ENCODE data around the gene XPA. TPM values are rescaled to one million over a fixed set of nuclear protein-coding genes. Genes with fewer than 3 reads are reported as not detected.

XPA gene
- total RNA-seq, 4 donors from 2014 or later: 25.6 to 42.5 (median 35.8) TPM

GRCh38 chr9:97722331-97722730, 25.2 kb upstream of the XPA start:
- peaks cover 0 to 13% of the 10 kb centered on the region in 2 donors for H3K4me1 ChIP-seq
- 46 to 60% methylated on average over 2 of the region's 2 CpGs for WGBS, 2 donors
- no peaks in the 10 kb centered on the region for H3K36me3 ChIP-seq
- TF ChIP-seq, protein P1, sequence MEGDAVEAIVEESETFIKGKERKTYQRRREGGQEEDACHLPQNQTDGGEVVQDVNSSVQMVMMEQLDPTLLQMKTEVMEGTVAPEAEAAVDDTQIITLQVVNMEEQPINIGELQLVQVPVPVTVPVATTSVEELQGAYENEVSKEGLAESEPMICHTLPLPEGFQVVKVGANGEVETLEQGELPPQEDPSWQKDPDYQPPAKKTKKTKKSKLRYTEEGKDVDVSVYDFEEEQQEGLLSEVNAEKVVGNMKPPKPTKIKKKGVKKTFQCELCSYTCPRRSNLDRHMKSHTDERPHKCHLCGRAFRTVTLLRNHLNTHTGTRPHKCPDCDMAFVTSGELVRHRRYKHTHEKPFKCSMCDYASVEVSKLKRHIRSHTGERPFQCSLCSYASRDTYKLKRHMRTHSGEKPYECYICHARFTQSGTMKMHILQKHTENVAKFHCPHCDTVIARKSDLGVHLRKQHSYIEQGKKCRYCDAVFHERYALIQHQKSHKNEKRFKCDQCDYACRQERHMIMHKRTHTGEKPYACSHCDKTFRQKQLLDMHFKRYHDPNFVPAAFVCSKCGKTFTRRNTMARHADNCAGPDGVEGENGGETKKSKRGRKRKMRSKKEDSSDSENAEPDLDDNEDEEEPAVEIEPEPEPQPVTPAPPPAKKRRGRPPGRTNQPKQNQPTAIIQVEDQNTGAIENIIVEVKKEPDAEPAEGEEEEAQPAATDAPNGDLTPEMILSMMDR (IDR thresholded peaks at IDR 0.05): no peak
- TF ChIP-seq POLR2A (IDR thresholded peaks at IDR 0.05): no peak
- no peaks in the 10 kb centered on the region for H3K27me3 ChIP-seq
- intact Hi-C loops (cut with DNase I): no loop called here
- H3K9me3 ChIP-seq: no peaks in the 10 kb centered on the region
- no peak overlapping the region for H3K27ac ChIP-seq
- no peak overlapping the region for H3K4me3 ChIP-seq (replicated peaks in 1 of 3)
- no peak for DNase-seq

DNA sequence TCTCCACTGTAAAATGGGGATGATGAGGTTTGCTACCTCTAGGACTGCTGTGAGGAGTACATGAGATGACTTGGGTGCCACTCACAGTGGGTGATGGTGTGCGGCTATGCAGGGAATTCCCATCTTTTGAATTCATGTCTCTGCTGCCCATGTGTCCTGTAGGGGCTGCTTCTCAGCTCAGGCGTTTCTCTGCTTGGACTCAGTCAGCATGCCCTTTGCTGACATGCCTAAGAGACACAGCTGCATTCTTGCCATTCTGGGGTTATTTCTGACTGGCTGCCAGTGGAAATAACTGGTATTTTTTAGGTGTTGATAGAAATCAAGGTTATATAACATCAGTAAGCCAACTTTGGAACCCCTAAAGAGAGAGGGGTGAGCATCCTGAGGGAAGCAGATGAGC, 24.3 kb upstream of the XPA start:
- WGBS, 2 donors: 67 to 86% methylated on average over 2 of the region's 2 CpGs
- intact Hi-C loops (cut with DNase I): no loop called here
- TF ChIP-seq, protein P1 (IDR thresholded peaks at IDR 0.05): peak in 1 of 6 experiments; percentile 15
- no peak for TF ChIP-seq POLR2A (IDR thresholded peaks at IDR 0.05)
- Histone ChIP-seq H3K9me3 (no peaks in the 10 kb centered on the region), H3K27me3 (no peaks in the 10 kb centered on the region), H3K4me1 (peaks cover 0 to 13% of the 10 kb centered on the region in 2 donors), H3K4me3 (replicated peaks in 1 of 3) (no peak overlapping the region), H3K27ac (peak overlapping the region in 1 of 3 donors; percentile 27), H3K36me3 (no peaks in the 10 kb centered on the region)
- DNase-seq: peak in 1 of 2 donors; percentile 42

- no peaks in the 10 kb centered on the region for H3K27me3 ChIP-seq
- 55 to 74% methylated on average over 3 of the region's 3 CpGs for WGBS, 2 donors
- TF ChIP-seq, protein P1 (IDR thresholded peaks at IDR 0.05): no peak
- no peak for TF ChIP-seq POLR2A (IDR thresholded peaks at IDR 0.05)
- peak overlapping the region in 2 of 3 donors; percentile 4 to 13 for H3K27ac ChIP-seq
- intact Hi-C loops (cut with DNase I): no loop called here
- H3K4me3 ChIP-seq (replicated peaks in 1 of 3): no peak overlapping the region
- no peaks in the 10 kb centered on the region for H3K9me3 ChIP-seq
- peaks cover 0 to 21% of the 10 kb centered on the region in 2 donors for H3K4me1 ChIP-seq
- no peak for DNase-seq
- no peaks in the 10 kb centered on the region for H3K36me3 ChIP-seq
These were observed 20.7 kb upstream of the XPA start for GRCh38 chr9:97717866-97718265.

DNA sequence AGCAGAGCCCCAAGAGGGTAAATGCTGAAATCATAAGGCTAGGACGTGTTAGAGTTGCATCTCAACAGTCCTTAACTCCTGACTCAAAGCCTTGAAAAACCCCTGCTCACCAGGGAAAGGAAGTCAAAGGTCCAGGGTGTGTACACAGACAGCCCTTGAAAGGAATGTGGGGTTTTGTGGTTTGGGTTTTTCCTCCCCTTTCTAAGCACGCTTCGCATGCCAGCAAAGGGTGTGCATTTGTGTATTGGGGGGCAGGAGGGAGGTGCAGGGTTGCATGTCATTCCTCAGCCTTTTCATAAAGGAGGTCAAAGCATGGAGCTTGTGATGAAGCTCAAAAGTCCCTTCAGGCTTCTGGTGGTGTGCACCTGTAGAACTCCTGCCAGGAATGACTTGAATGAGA, 17.3 kb upstream of the XPA start:
- intact Hi-C loops (cut with DNase I): loop anchor here (5.0 kb wide), 1 partner anchor 133 kb away; no protein-coding TSS in a partner anchor
- DNase-seq: no peak
- TF ChIP-seq, protein P1 (IDR thresholded peaks at IDR 0.05): no peak
- no peak for TF ChIP-seq POLR2A (IDR thresholded peaks at IDR 0.05)

GRCh38 chr9:97711223-97711626, 14.1 kb upstream of the XPA start:
- Histone ChIP-seq H3K36me3 (peaks cover 0 to 5% of the 10 kb centered on the region in 2 donors), H3K4me3 (replicated peaks in 1 of 3) (no peak overlapping the region), H3K4me1 (peaks cover 10 to 31% of the 10 kb centered on the region in 2 donors), H3K9me3 (no peaks in the 10 kb centered on the region), H3K27ac (peak overlapping the region in 2 of 3 donors; percentile 55 to 63), H3K27me3 (no peaks in the 10 kb centered on the region)
- intact Hi-C loops (cut with DNase I): loop anchor here (5.0 kb wide), 1 partner anchor 136 kb away; no protein-coding TSS in a partner anchor
- no peak for DNase-seq
- WGBS, 2 donors: 39 to 41% methylated on average over 9 to 12 of the region's 12 CpGs
- no peak for TF ChIP-seq POLR2A (IDR thresholded peaks at IDR 0.05)
- TF ChIP-seq, protein P1 (IDR thresholded peaks at IDR 0.05): no peak

More for the DNA sequence above, 17.3 kb upstream of the XPA start:
- H3K4me3 ChIP-seq (replicated peaks in 1 of 3): no peak overlapping the region
- no peaks in the 10 kb centered on the region for H3K27me3 ChIP-seq
- H3K36me3 ChIP-seq: no peaks in the 10 kb centered on the region
- peak overlapping the region in 1 of 3 donors; percentile 17 for H3K27ac ChIP-seq
- H3K4me1 ChIP-seq: peaks cover 10 to 31% of the 10 kb centered on the region in 2 donors
- WGBS, 2 donors: 75 to 76% methylated on average over 3 of the region's 3 CpGs
- no peaks in the 10 kb centered on the region for H3K9me3 ChIP-seq
